CD4-positive, alpha-beta T cell (primary cell): ENCODE data around the gene FBXO11. TPM values are rescaled to one million over a fixed set of nuclear protein-coding genes. Genes with fewer than 3 reads are reported as not detected.
A peak's percentile ranks its signal among the peaks of the same experiment; 100 is the strongest.

ENCODE experiments used
- ATAC-seq: fragments of 200-7000 bp; cut with Tn5 transposase; one replicate; pipeline ENCODE4 v1.10.0; 2022; ENCODE audit warnings: mild to moderate bottlenecking; ENCODE audit not compliant: poor library complexity
- CTCF ChIA-PET: fragments of 350-600 bp; sonication (Branson Sonifier 250); formaldehyde crosslinking; loops from one replicate; lab custom pipeline; 2021; ENCODE audit warnings: antibody characterized with exemption, inconsistent platforms; lab: Charles Lee
- POLR2A ChIA-PET: fragments of 350-600 bp; sonication (Branson Sonifier 250); formaldehyde crosslinking; loops from one replicate; lab custom pipeline; 2021; ENCODE audit warnings: antibody characterized with exemption, inconsistent platforms; lab: Charles Lee
- DNase-seq, 14 experiments: peaks; one replicate each; pipeline ENCODE4 v3.0.0-alpha.2; 2013 to 2020; ENCODE audit warnings: mixed read lengths in 2 of 14
- H3K27ac ChIP-seq, 2 donors: one replicate each; pipeline versions ENCODE4 v1.5.1 to v1.7.0; 2013; ENCODE audit warnings: low read length in 2 of 2, low read depth in 1 of 2, mild to moderate bottlenecking in 1 of 2
- H3K27me3 ChIP-seq, 2 experiments: 1 replicate in 1 of 2; 2 replicates in 1 of 2; pipeline versions ENCODE4 v1.6.1 to v1.7.0; 2013; ENCODE audit warnings: low read length in 2 of 2, control low read depth in 1 of 2, mild to moderate bottlenecking in 1 of 2, moderate library complexity in 1 of 2; ENCODE audit not compliant: insufficient read depth in 2 of 2, control insufficient read depth in 1 of 2
- H3K36me3 ChIP-seq: one replicate; pipeline ENCODE4 v1.6.1; 2013; ENCODE audit warnings: low read length, control low read depth; ENCODE audit not compliant: insufficient read depth
- H3K4me1 ChIP-seq: one replicate; pipeline ENCODE4 v1.6.1; 2013; ENCODE audit warnings: low read length, control low read depth; ENCODE audit not compliant: insufficient read depth
- H3K4me3 ChIP-seq: one replicate; pipeline ENCODE4 v1.5.1; 2013; ENCODE audit warnings: mild to moderate bottlenecking, low read length, moderate library complexity
- H3K9me3 ChIP-seq, 2 experiments: 1 replicate in 1 of 2; 2 replicates in 1 of 2; pipeline versions ENCODE4 v1.6.1 to v1.7.0; 2013; ENCODE audit warnings: low read length in 2 of 2, mild to moderate bottlenecking in 2 of 2, control low read depth in 1 of 2, moderate library complexity in 1 of 2; ENCODE audit not compliant: control insufficient read depth in 1 of 2, insufficient read depth in 1 of 2
- H3K27ac Mint-ChIP-seq: one replicate; pipeline ENCODE4 v1.8.0; 2020; ENCODE audit warnings: mixed read lengths
- H3K27me3 Mint-ChIP-seq: one replicate; pipeline ENCODE4 v1.8.0; 2021; ENCODE audit warnings: mixed read lengths
- H3K36me3 Mint-ChIP-seq: one replicate; pipeline ENCODE4 v1.8.0; 2021; ENCODE audit warnings: low read depth, mixed read lengths
- H3K4me1 Mint-ChIP-seq: one replicate; pipeline ENCODE4 v1.8.0; 2021; ENCODE audit warnings: low read depth, mixed read lengths
- H3K4me3 Mint-ChIP-seq: one replicate; pipeline ENCODE4 v1.8.0; 2020; ENCODE audit warnings: mild to moderate bottlenecking, mixed read lengths
- H3K9me3 Mint-ChIP-seq: one replicate; pipeline ENCODE4 v1.8.0; 2020; ENCODE audit warnings: mixed read lengths
- CTCF ChIP-seq: fragments of 200-600 bp; IDR thresholded peaks from one replicate; pipeline ENCODE4 v1.8.0; 2022; ENCODE audit warnings: antibody characterized with exemption, mild to moderate bottlenecking
- intact Hi-C, 2 experiments: fragments of 100-400 bp; cut with DNase I in 1 of 2; cut with micrococcal nuclease in 1 of 2; formaldehyde crosslinking; loops; one replicate each; pipeline versions ENCODE4 v1.15.1 to v1.9.0; 2023 to 2025; cut with DNase I, micrococcal nuclease
- total RNA-seq, 174 experiments: library from RNA in 2 of 174; stranded (reverse) in 2 of 174; gene quantifications; one replicate each; pipeline ENCODE4 v1.2.3 and lab custom pipeline; 2021 to 2026

The FBXO11 gene
- total RNA-seq, 2 experiments from 2014 or later = 121 to 126 TPM

GRCh38 chr2:47891369-47892337, 14.6 kb downstream of the FBXO11 start:
- Mint-ChIP-seq H3K27ac (peak overlapping the region; percentile 40), H3K36me3 (peaks cover 41% of the 10 kb centered on the region), H3K9me3 (no peaks in the 10 kb centered on the region), H3K4me3 (peak overlapping the region; percentile 18), H3K27me3 (no peaks in the 10 kb centered on the region), H3K4me1 (peaks cover 90% of the 10 kb centered on the region)
- DNase-seq (no peak), ATAC-seq (no peak)
- Histone ChIP-seq H3K4me3 (no peak overlapping the region), H3K36me3 (no peaks in the 10 kb centered on the region), H3K9me3 (no peaks in the 10 kb centered on the region), H3K4me1 (peaks cover 34% of the 10 kb centered on the region), H3K27me3 (no peaks in the 10 kb centered on the region), H3K27ac (no peak overlapping the region)
- CTCF ChIA-PET = no interaction called here
- POLR2A ChIA-PET = no interaction called here
- TF ChIP-seq CTCF = no peak
- intact Hi-C loops = loop anchor here in 1 of 2 experiments (2.0 kb wide), 1 partner anchor 13 kb away; no protein-coding TSS in a partner anchor

GRCh38 chr2:47890711-47891368, 15.5 kb downstream of the FBXO11 start:
- ATAC-seq = no peak
- Mint-ChIP-seq H3K4me1 (peaks cover 87% of the 10 kb centered on the region), H3K4me3 (no peak overlapping the region), H3K27me3 (no peaks in the 10 kb centered on the region), H3K36me3 (peaks cover 44% of the 10 kb centered on the region), H3K9me3 (no peaks in the 10 kb centered on the region), H3K27ac (peak overlapping the region; percentile 40)
- POLR2A ChIA-PET = interaction anchor here (1.1 kb wide), 1 partner anchor 13 kb away, joined by 5 read pairs; no protein-coding TSS in a partner anchor
- intact Hi-C loops = loop anchor here in 1 of 2 experiments (2.0 kb wide), 1 partner anchor 14 kb away; no protein-coding TSS in a partner anchor
- DNase-seq = no peak
- no peaks in the 10 kb centered on the region for H3K36me3 ChIP-seq
- CTCF ChIA-PET = no interaction called here
- H3K4me3 ChIP-seq = no peak overlapping the region
- H3K9me3 ChIP-seq = no peaks in the 10 kb centered on the region
- no peak for TF ChIP-seq CTCF
- no peaks in the 10 kb centered on the region for H3K27me3 ChIP-seq
- H3K27ac ChIP-seq = no peak overlapping the region
- H3K4me1 ChIP-seq = peaks cover 28% of the 10 kb centered on the region

- Mint-ChIP-seq H3K36me3 (peaks cover 60% of the 10 kb centered on the region), H3K4me1 (peaks cover 85% of the 10 kb centered on the region), H3K9me3 (no peaks in the 10 kb centered on the region), H3K27ac (peak overlapping the region; percentile 80), H3K4me3 (peak overlapping the region; percentile 74), H3K27me3 (no peaks in the 10 kb centered on the region)
- H3K4me3 ChIP-seq = no peak overlapping the region
- CTCF ChIA-PET = interaction anchor here (1.3 to 1.6 kb wide), 2 partner anchors 9 to 18 kb away, joined by 5 to 6 read pairs; partner anchors contain the start of gene FBXO11
- TF ChIP-seq CTCF = no peak
- intact Hi-C loops = loop anchor here in 1 of 2 experiments (2.0 kb wide), 1 partner anchor 18 kb away; the partner anchor contains the start of gene FBXO11
- DNase-seq = peak in 5 of 14 experiments; percentile 31 to 80 (median 71)
- peaks cover 4% of the 10 kb centered on the region for H3K36me3 ChIP-seq
- peak overlapping the region in 1 of 2 donors; percentile 22 for H3K27ac ChIP-seq
- peaks cover 25% of the 10 kb centered on the region for H3K4me1 ChIP-seq
- no peaks in the 10 kb centered on the region for H3K9me3 ChIP-seq
- POLR2A ChIA-PET = interaction anchor here (0.5 to 2.6 kb wide), 6 partner anchors 8 to 21 kb away, joined by 3 to 16 read pairs (median 4); no protein-coding TSS in a partner anchor
- ATAC-seq = peak; percentile 95
- no peaks in the 10 kb centered on the region for H3K27me3 ChIP-seq
Observed at GRCh38 chr2:47888581-47889280, 17.6 kb downstream of the FBXO11 start.
